ENCODE measurements around the gene ARHGAP20.

Gene ARHGAP20

DNA sequence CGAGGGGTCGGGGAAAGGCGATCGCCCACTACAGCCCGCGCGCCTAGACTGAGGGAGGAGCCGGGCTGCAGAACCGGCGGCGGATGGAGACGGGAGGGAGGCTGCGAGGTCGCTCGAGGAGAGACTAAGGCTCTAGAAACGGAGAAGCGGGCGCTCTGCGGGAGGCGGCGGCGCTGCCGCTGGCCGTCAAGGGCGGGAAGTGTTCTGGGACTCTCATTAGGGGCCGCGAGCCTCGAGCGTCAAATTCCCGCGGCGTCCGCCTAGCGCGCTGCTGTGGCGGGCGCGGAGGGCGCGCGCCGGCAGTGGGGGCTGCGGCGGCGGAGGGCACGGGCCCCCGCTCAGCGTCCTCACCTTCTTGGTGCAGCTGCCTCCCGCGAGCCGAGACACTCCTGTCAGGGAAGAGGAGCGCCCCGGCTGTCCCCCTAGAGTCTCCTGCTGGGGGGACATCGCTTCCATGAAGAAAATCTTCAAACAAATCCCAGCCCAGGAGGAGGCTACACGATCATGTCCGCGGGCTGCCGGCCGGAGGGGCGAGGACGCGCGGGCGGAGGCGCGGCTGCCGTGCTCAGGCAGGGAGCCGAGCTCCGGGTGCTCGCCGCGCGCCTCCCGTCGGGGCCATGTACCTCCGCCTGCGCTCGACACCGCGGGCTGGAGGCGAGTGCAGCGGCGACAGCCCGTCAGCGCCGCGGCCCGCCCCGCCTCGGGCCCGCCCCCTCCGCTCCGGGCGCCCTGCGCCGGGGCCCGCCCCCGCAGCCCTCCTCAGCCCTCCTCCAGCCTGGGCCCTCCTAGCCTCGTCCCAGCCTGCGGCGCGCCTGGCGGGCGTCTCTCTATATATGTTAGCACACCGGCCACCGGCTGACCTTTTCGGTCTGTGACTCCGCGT is at the start of gene ARHGAP20:
Gene ARHGAP20, minus strand, starts transcription at position 662 of the 883 bp plus-strand sequence. Its CDS starts 206 bp downstream, at position 456.
- no peaks in the 10 kb centered on the region for H3K36me3 ChIP-seq (ENCODE audit: control insufficient read depth in 1 of 2, insufficient read depth in 2 of 2, low read length in 2 of 2)
- H3K9ac ChIP-seq (ENCODE audit: low read depth in 1 of 2, low read length in 2 of 2) = peak within 1 kb of the TSS; percentile 13 to 33
- no peaks in the 10 kb centered on the region for H3K9me3 ChIP-seq (ENCODE audit: control insufficient read depth in 1 of 2, low read length in 2 of 2)
- H3K4me1 ChIP-seq (ENCODE audit: control insufficient read depth in 1 of 2, insufficient read depth in 2 of 2, low read length in 2 of 2) = peaks cover 0 to 4% of the 10 kb centered on the region in 2 donors
- peak within 1 kb of the TSS; percentile 17 for H3K27ac ChIP-seq (ENCODE audit: low read depth, low read length)
- H3K27me3 ChIP-seq (ENCODE audit: control insufficient read depth in 1 of 2, insufficient read depth in 2 of 2, low read length in 2 of 2) = peaks cover 25 to 36% of the 10 kb centered on the region in 2 donors
- peak within 1 kb of the TSS; percentile 64 to 66 for H3K4me3 ChIP-seq (ENCODE audit: low read depth in 1 of 2, low read length in 2 of 2)

DNA sequence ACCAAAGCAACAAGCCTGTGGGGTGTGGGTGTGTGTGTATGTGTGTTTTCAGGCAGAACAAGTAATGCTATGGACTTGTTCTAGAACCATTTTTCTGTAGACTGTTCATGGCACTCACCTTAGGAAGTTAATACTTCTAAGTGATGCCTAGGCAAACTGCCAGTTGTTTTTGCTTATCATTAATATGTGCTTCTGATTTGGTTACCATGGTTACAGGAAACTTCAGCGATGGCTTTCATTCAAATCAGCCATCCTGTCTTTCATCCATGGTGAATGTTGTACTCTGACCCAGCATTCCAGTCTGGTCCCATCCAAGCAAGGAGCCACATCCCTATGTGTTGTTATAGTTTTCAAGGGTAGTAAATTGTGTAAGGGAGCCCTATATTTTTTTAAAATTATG is 49.8 kb upstream of the ARHGAP20 start:
- Histone ChIP-seq H3K27ac (ENCODE audit: low read depth, low read length) (no peak overlapping the region), H3K4me1 (ENCODE audit: control insufficient read depth in 1 of 2, insufficient read depth in 2 of 2, low read length in 2 of 2) (peaks cover 3 to 5% of the 10 kb centered on the region in 2 donors)

DNA sequence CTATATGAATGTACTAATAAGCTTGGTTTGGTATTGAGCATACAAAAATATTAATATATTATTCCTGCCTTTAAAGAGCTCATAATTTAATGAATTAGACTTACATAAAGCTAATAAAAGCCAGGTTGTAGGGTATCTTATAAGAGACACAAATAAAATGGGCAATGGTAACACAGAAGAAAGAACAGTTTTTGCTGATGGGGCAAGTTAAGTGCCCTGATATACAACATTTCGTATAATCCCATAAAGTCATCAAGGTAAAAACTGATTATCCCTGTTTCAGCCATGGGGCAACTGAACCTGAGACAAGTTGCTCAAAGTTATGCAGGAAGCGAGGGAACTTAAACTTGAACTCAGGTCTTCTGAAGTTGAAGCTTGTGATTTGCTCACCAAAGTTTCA is 48.9 kb upstream of the ARHGAP20 start:
- Histone ChIP-seq H3K36me3 (ENCODE audit: control insufficient read depth in 1 of 2, insufficient read depth in 2 of 2, low read length in 2 of 2) (no peaks in the 10 kb centered on the region), H3K4me3 (ENCODE audit: low read depth in 1 of 2, low read length in 2 of 2) (no peak overlapping the region), H3K27ac (ENCODE audit: low read depth, low read length) (no peak overlapping the region), H3K9ac (ENCODE audit: low read depth in 1 of 2, low read length in 2 of 2) (no peak overlapping the region), H3K27me3 (ENCODE audit: control insufficient read depth in 1 of 2, insufficient read depth in 2 of 2, low read length in 2 of 2) (no peaks in the 10 kb centered on the region), H3K4me1 (ENCODE audit: control insufficient read depth in 1 of 2, insufficient read depth in 2 of 2, low read length in 2 of 2) (peaks cover 3 to 5% of the 10 kb centered on the region in 2 donors), H3K9me3 (ENCODE audit: control insufficient read depth in 1 of 2, low read length in 2 of 2) (no peaks in the 10 kb centered on the region)

More for the DNA sequence above, 49.8 kb upstream of the ARHGAP20 start:
- Histone ChIP-seq H3K36me3 (ENCODE audit: control insufficient read depth in 1 of 2, insufficient read depth in 2 of 2, low read length in 2 of 2) (no peaks in the 10 kb centered on the region), H3K4me3 (ENCODE audit: low read depth in 1 of 2, low read length in 2 of 2) (no peak overlapping the region), H3K9ac (ENCODE audit: low read depth in 1 of 2, low read length in 2 of 2) (no peak overlapping the region), H3K27me3 (ENCODE audit: control insufficient read depth in 1 of 2, insufficient read depth in 2 of 2, low read length in 2 of 2) (no peaks in the 10 kb centered on the region), H3K9me3 (ENCODE audit: control insufficient read depth in 1 of 2, low read length in 2 of 2) (no peaks in the 10 kb centered on the region)

DNA sequence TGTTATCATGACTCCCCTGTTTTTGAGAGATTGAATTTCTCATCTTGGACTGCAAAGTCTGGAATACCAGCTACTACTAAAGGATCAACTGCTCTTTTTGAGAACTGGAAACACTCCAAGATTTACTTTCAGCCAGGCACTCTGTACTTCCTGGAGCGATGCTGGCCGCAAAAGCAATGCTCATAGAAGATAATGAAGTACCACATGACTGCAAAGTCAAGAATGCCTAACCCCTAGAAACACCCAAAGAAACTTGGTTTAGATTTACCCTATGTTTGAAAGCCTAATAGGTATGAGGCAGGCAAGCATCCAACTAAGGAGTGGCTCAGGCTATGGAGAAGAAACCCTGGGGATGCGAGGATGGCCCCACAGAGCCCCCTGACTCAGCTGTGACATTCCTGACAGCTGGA is 47.7 kb upstream of the ARHGAP20 start:
- Histone ChIP-seq H3K4me1 (ENCODE audit: control insufficient read depth in 1 of 2, insufficient read depth in 2 of 2, low read length in 2 of 2) (peaks cover 3 to 5% of the 10 kb centered on the region in 2 donors), H3K9ac (ENCODE audit: low read depth in 1 of 2, low read length in 2 of 2) (no peak overlapping the region), H3K27ac (ENCODE audit: low read depth, low read length) (no peak overlapping the region), H3K4me3 (ENCODE audit: low read depth in 1 of 2, low read length in 2 of 2) (no peak overlapping the region), H3K36me3 (ENCODE audit: control insufficient read depth in 1 of 2, insufficient read depth in 2 of 2, low read length in 2 of 2) (no peaks in the 10 kb centered on the region), H3K27me3 (ENCODE audit: control insufficient read depth in 1 of 2, insufficient read depth in 2 of 2, low read length in 2 of 2) (no peaks in the 10 kb centered on the region), H3K9me3 (ENCODE audit: control insufficient read depth in 1 of 2, low read length in 2 of 2) (no peaks in the 10 kb centered on the region)

GRCh38 chr11:110757962-110758755 is 45.9 kb upstream of the ARHGAP20 start:
- Histone ChIP-seq H3K9me3 (ENCODE audit: control insufficient read depth in 1 of 2, low read length in 2 of 2) (peaks cover 0 to 2% of the 10 kb centered on the region in 2 donors), H3K9ac (ENCODE audit: low read depth in 1 of 2, low read length in 2 of 2) (no peak overlapping the region), H3K36me3 (ENCODE audit: control insufficient read depth in 1 of 2, insufficient read depth in 2 of 2, low read length in 2 of 2) (no peaks in the 10 kb centered on the region), H3K4me3 (ENCODE audit: low read depth in 1 of 2, low read length in 2 of 2) (no peak overlapping the region), H3K27ac (ENCODE audit: low read depth, low read length) (no peak overlapping the region), H3K4me1 (ENCODE audit: control insufficient read depth in 1 of 2, insufficient read depth in 2 of 2, low read length in 2 of 2) (peaks cover 0 to 3% of the 10 kb centered on the region in 2 donors), H3K27me3 (ENCODE audit: control insufficient read depth in 1 of 2, insufficient read depth in 2 of 2, low read length in 2 of 2) (no peaks in the 10 kb centered on the region)

GRCh38 chr11:110757066-110757465 is 44.8 kb upstream of the ARHGAP20 start:
- H3K27me3 ChIP-seq (ENCODE audit: control insufficient read depth in 1 of 2, insufficient read depth in 2 of 2, low read length in 2 of 2) = no peaks in the 10 kb centered on the region
- H3K4me3 ChIP-seq (ENCODE audit: low read depth in 1 of 2, low read length in 2 of 2) = no peak overlapping the region
- peaks cover 0 to 7% of the 10 kb centered on the region in 2 donors for H3K9me3 ChIP-seq (ENCODE audit: control insufficient read depth in 1 of 2, low read length in 2 of 2)

DNA sequence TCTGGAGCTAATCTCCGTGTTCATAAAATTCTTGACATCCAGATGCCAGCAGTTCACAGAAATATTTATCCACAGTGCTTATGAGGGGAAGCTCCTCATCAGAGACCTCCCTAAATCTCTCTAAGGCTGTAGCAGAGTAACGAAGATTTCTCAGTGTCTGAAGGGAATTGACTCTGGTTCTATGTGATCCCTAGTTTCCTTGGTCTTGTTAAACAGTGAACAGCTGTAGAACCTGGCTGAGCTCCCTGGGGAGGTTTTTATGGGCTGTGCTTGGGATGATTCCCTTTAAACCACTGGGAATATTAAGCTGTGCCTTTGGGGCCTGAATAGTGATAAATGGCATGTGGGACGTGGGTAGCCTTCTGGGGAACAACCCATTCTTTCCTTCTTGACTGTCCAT is 43.7 kb upstream of the ARHGAP20 start:
- H3K36me3 ChIP-seq (ENCODE audit: control insufficient read depth in 1 of 2, insufficient read depth in 2 of 2, low read length in 2 of 2) = no peaks in the 10 kb centered on the region
- H3K9me3 ChIP-seq (ENCODE audit: control insufficient read depth in 1 of 2, low read length in 2 of 2) = peaks cover 0 to 7% of the 10 kb centered on the region in 2 donors
- no peak overlapping the region for H3K4me3 ChIP-seq (ENCODE audit: low read depth in 1 of 2, low read length in 2 of 2)
- no peak overlapping the region for H3K9ac ChIP-seq (ENCODE audit: low read depth in 1 of 2, low read length in 2 of 2)
- H3K27me3 ChIP-seq (ENCODE audit: control insufficient read depth in 1 of 2, insufficient read depth in 2 of 2, low read length in 2 of 2) = no peaks in the 10 kb centered on the region
- peaks cover 0 to 3% of the 10 kb centered on the region in 2 donors for H3K4me1 ChIP-seq (ENCODE audit: control insufficient read depth in 1 of 2, insufficient read depth in 2 of 2, low read length in 2 of 2)
- H3K27ac ChIP-seq (ENCODE audit: low read depth, low read length) = no peak overlapping the region

More at GRCh38 chr11:110757066-110757465, 44.8 kb upstream of the ARHGAP20 start:
- Histone ChIP-seq H3K9ac (ENCODE audit: low read depth in 1 of 2, low read length in 2 of 2) (no peak overlapping the region), H3K27ac (ENCODE audit: low read depth, low read length) (no peak overlapping the region), H3K4me1 (ENCODE audit: control insufficient read depth in 1 of 2, insufficient read depth in 2 of 2, low read length in 2 of 2) (peaks cover 0 to 3% of the 10 kb centered on the region in 2 donors), H3K36me3 (ENCODE audit: control insufficient read depth in 1 of 2, insufficient read depth in 2 of 2, low read length in 2 of 2) (no peaks in the 10 kb centered on the region)

DNA sequence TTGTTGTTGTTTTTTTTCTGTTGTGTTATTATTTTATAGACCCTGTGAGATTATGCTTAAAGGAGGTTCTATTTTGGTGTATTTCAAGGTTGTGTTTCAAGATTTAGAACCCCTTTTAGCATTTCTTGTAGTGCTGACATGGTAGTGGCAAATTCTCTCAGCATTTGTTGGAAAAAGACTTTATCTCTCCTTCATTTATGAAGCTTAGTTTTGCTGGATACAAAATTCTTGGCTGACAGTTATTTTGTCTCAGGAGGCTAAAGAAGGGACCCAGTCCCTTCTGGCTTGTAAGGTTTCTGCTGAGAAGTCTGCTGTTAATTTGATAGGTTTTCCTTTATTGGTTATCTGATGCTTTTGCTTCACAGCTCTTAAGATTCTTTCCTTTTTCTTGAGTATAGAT is 40.7 kb upstream of the ARHGAP20 start:
- no peak overlapping the region for H3K4me3 ChIP-seq (ENCODE audit: low read depth in 1 of 2, low read length in 2 of 2)
- no peaks in the 10 kb centered on the region for H3K36me3 ChIP-seq (ENCODE audit: control insufficient read depth in 1 of 2, insufficient read depth in 2 of 2, low read length in 2 of 2)
- H3K27me3 ChIP-seq (ENCODE audit: control insufficient read depth in 1 of 2, insufficient read depth in 2 of 2, low read length in 2 of 2) = no peaks in the 10 kb centered on the region
- no peak overlapping the region for H3K9ac ChIP-seq (ENCODE audit: low read depth in 1 of 2, low read length in 2 of 2)
- no peaks in the 10 kb centered on the region for H3K4me1 ChIP-seq (ENCODE audit: control insufficient read depth in 1 of 2, insufficient read depth in 2 of 2, low read length in 2 of 2)
- H3K27ac ChIP-seq (ENCODE audit: low read depth, low read length) = no peak overlapping the region
- H3K9me3 ChIP-seq (ENCODE audit: control insufficient read depth in 1 of 2, low read length in 2 of 2) = peaks cover 0 to 7% of the 10 kb centered on the region in 2 donors

DNA sequence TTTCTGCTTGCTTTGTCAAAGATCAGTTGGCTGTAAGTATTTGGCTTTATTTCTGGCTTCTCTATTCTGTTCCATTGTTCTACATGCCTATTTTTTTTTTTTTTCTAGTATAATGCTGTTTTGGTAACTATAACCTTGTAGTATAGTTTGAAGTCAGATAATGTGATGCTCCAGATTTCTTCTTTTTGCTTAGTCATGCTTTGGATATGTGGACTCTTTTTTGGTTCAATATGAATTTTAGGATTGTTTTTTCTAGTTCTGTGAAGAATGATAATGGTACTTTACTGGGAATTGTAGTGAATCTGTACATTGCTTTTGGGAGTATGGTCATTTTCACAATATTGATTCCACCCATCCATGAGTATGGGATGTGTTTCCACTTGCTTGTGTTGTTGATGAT is 37.9 kb upstream of the ARHGAP20 start:
- Histone ChIP-seq H3K36me3 (ENCODE audit: control insufficient read depth in 1 of 2, insufficient read depth in 2 of 2, low read length in 2 of 2) (no peaks in the 10 kb centered on the region), H3K9me3 (ENCODE audit: control insufficient read depth in 1 of 2, low read length in 2 of 2) (peaks cover 0 to 7% of the 10 kb centered on the region in 2 donors), H3K27ac (ENCODE audit: low read depth, low read length) (no peak overlapping the region), H3K27me3 (ENCODE audit: control insufficient read depth in 1 of 2, insufficient read depth in 2 of 2, low read length in 2 of 2) (no peaks in the 10 kb centered on the region), H3K4me3 (ENCODE audit: low read depth in 1 of 2, low read length in 2 of 2) (no peak overlapping the region), H3K4me1 (ENCODE audit: control insufficient read depth in 1 of 2, insufficient read depth in 2 of 2, low read length in 2 of 2) (no peaks in the 10 kb centered on the region), H3K9ac (ENCODE audit: low read depth in 1 of 2, low read length in 2 of 2) (no peak overlapping the region)

DNA sequence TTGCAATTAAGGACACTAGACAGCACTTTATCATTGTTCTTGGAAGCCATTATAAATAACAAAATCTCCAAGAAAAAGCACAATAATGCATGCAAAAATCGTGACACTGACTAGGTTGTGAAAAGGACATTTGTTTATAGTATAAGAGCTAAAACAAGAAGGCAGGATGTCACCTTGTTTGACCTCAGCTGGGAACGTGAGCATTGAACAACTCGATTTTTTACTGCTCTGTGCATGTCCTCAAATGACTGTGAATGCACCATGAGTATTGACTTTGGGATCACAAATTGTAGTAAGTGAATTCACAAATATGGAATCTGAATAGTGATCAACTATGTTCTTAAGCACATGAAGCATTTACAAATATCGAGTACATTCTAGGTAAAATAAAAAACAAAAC is 35.3 kb upstream of the ARHGAP20 start:
- Histone ChIP-seq H3K9me3 (ENCODE audit: control insufficient read depth in 1 of 2, low read length in 2 of 2) (no peaks in the 10 kb centered on the region), H3K4me1 (ENCODE audit: control insufficient read depth in 1 of 2, insufficient read depth in 2 of 2, low read length in 2 of 2) (no peaks in the 10 kb centered on the region), H3K4me3 (ENCODE audit: low read depth in 1 of 2, low read length in 2 of 2) (no peak overlapping the region), H3K9ac (ENCODE audit: low read depth in 1 of 2, low read length in 2 of 2) (no peak overlapping the region), H3K27me3 (ENCODE audit: control insufficient read depth in 1 of 2, insufficient read depth in 2 of 2, low read length in 2 of 2) (no peaks in the 10 kb centered on the region), H3K27ac (ENCODE audit: low read depth, low read length) (no peak overlapping the region), H3K36me3 (ENCODE audit: control insufficient read depth in 1 of 2, insufficient read depth in 2 of 2, low read length in 2 of 2) (no peaks in the 10 kb centered on the region)
